GM21447 (cell line): ENCODE results near the gene PHOX2B.

ENCODE experiments used
- ATAC-seq: cut with Tn5 transposase; IDR thresholded peaks from one replicate; pipeline ENCODE4 v1.9.1; 2021; ENCODE audit not compliant: unreplicated experiment

Gene PHOX2B

DNA sequence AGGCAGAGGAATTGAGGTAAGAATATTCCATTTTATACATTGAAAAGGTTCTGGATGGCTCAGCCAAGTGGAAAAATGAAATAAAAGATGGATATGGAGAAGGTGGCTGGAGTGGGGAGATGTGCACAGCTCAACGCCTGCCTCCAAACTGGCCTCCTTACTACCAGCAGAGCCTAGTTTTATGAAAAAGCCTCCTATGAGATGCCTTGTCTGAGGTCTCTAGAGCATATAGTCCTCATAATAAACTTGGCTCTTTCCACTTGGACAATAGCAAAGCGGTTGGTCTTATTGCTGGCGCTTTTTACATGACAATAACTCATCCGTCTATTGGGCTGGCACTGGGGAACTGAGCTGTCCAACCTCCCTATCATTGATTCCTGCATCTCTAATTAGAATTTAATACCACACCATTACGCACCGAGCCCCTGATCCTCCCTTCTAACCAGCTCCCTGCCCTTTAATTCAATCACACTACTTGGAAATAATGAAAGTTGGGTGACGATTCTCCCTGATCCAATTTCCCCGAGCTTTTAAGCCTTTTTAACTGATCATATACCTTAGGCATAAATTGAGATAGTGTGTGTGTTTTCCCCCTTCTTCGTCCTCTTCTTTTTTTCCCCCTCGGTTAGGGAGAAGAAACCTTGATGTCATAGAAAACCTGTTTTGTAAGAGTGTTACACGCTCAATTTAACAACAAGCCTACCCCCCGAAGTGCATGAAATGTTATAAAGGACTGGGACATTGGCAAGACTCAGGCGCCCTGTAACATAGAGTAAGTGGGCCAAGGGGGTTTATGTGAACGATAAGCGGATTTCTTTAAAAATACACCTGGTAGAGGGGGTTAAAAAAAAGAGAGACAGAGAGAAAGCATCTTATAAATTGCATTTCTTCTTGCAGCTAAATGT lies at the start of gene PHOX2B:
TSS of gene PHOX2B (minus strand) at position 155 of the 905 bp plus-strand sequence. CDS start at position 40, 115 bp downstream.
- ATAC-seq, result no peak

DNA sequence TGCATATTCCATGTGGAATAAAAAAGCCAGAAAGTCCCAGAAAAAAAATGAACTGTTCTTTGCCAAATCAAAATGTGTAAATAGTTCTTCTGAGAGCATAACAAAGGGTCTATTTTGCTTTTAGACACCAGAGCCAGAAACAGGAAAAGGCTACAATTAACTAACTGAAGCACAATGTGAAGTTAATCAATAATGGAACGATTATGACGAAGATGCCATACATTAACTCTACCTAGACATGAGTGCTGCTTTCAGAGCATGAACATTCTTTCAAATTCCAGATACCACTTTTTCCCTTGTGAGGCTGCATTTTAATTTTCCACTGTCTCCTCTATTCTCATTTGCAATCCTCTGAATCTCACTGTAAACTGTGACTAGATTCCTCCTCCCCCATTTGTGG lies 48.7 kb upstream of the PHOX2B start:
- no peak for ATAC-seq

- no peak for ATAC-seq
Observed at GRCh38 chr4:41796545-41797210, 48.2 kb upstream of the PHOX2B start.

GRCh38 chr4:41795796-41796385 lies 47.4 kb upstream of the PHOX2B start:
- no peak for ATAC-seq

GRCh38 chr4:41792166-41792565 lies 43.6 kb upstream of the PHOX2B start:
- ATAC-seq, result no peak

DNA sequence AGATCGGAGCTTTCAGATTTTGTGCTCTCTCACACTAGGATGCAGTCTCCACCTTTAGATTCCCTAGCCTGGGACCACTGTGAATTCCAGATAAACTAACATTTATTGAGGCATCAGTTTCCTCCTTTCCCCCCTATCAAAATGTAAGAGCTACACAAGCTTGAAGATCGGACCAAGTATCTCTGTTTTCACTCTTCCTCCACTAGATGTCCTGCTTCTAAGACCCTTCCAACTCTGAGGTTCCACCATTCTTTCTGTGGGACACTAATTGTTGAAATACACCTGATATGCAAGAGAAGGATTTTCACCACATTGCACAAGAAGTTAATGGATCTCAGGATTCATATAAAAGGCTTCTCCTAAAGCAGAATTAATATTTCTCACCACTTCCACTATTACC lies 43.0 kb upstream of the PHOX2B start:
- no peak for ATAC-seq

GRCh38 chr4:41787931-41788330 lies 39.4 kb upstream of the PHOX2B start:
- ATAC-seq, result no peak

DNA sequence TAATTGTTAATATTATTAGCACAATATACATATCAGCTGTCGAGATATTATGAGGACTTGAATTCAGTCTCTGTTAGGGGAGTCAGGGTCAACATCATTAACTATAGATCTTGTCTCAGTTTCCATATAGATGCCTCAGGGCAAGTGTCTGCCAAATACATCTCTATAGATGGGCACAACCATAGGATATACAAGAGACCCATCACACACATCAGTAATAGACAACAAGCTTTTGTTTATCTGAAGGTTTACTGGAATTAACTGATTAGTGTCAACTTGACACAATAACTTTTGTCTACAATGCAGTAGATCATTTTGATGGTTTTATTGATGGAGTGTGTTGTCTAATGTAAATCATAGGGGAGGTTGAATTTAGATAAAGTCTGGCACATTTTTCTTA lies 37.1 kb upstream of the PHOX2B start:
- no peak for ATAC-seq

- ATAC-seq, result no peak
Observed at GRCh38 chr4:41784191-41784979, 35.9 kb upstream of the PHOX2B start.

DNA sequence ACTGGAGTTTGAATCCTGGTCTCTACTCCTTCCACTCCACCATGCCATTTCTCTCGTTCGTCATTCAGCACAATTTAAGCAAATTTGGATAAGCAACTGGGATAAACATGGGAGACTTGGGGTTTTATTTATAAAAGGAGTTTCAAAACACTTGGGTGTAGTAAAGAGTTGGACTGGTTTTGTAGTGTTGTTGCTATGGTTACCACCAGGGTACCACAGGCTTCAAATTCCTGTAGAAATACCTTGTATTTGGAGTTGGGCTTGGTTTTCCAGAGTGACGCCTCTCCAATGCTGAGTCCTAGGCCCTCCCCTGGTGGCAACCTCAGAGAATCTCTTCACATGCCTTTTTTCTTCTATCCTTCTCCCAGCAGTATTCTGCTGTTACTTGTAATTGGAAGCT lies 27.9 kb upstream of the PHOX2B start:
- ATAC-seq, result no peak

DNA sequence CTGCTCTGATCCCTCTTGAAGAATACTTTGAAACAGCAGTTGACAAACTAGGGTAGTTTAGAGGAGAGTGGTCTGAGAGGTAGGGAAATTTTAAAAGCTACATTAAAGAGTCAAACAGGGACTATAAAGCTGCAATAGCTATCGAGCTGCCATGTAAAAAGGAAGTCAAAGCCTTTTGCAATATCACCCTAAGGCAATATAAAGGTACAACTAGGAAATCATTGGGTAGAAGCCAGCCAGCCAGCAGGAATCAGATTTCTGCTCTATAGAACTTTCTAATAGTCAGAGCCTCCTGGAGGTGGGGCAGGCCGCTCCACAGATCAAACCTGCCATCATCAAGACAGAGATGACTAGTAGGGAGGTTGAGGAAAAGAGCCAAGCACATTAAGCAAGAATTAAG lies 15.2 kb upstream of the PHOX2B start:
- ATAC-seq, result no peak

DNA sequence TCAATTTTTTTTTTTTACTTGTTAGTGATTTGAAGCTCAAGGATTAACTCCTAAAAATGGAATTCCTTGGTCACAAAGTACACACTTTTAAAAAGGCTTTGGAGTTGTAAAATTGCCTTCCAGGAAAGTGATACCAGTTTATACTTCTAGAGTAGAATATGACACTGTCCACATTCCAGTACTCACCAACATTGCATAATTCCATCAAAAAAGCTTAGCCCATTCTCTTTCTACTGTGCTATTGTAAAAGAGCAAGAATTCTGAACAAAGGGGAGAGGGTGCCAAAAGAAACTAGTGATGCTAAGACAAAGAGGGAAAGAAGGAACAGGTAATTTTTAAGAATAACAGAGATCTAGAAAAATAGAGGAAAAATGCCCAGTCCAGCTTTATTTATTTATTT lies 10.4 kb upstream of the PHOX2B start:
- no peak for ATAC-seq

GRCh38 chr4:41757521-41758156 lies 9.1 kb upstream of the PHOX2B start:
- no peak for ATAC-seq

DNA sequence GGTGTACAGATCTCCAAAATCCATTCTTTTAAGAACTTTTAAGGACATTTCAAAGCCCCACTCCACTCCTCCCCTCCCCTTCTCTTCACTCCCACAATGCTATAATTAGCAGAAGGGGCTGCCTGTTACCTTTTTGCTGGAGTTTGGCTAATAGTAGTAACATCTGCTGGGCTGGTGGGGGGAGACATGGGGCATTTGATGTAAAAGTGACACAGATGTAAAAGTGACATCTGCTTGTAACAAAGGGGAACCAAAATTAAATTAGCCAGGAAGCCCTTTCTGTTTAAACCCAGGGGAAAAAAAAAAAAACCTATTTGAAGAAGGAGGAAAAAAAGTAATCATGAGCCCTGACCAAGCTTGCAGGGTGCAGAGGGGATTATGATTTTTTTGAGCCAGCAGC lies 5.4 kb upstream of the PHOX2B start:
- no peak for ATAC-seq

DNA sequence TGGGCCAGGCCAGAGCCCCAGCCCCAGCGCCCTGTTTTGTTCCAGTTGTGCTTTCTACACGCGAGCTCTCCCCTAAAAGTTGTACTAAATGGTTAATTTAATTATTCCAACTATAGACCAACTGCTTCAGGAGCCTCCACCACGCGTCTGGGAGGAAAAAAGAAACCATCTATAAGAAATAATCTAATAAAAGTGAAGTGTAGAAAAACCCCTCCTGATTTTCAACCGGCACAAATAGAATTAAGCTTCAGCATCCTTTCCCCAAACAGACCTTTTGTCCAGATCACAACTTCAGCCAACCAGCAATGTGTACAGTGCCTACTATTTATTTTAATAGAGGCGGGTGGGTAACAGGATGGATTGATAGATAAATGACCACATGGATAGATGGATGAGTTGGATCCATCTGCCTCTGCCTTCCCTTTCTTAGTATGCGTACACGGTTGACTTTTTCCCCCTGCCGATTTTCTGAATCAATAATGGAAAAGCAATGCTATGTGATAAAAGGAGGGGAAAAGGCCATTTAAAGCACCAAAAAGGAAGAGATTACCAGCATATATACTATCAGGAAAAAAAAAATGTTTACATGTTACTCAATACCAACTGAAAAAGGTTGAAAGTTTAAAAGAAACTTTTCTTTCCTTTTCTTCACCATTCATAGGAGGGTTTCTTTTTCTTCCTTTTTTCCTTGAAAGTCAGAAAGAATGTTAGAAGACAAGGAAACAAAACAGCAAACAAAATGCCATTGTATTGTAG lies 3.7 kb upstream of the PHOX2B start:
- no peak for ATAC-seq

DNA sequence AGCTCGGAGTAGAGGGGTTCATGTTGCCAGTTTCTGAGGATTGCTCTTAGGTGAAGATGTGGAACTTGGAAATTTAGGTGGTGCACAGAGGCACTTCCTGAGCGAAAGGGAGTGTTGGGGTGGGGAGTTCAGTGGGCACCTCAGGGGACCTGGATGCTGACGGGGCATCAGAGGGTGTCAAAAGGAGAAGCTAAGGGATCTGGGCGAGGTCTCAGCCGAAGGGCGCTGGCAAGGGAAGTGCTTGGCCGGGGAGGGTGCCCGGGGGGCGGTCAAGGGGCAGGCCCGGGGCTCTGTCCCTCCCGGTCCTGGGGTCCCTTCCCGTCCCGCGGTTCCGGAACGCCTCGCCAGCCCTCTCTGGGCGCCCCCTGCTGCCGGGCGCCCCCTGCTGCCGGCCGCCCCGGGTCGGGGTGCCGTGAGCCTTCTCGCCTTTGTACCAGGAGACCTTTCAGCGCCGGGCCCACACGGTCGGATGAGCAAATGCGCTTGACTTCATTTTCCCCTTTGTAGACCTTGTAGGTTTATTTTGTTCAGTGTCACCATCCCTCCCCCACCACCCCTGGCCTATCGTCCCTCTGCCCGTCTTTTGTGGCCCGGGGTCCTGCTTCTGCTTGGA lies 3.0 kb upstream of the PHOX2B start:
- no peak for ATAC-seq

- ATAC-seq, result no peak
Observed at GRCh38 chr4:41750626-41751448, 2.3 kb upstream of the PHOX2B start.

- no peak for ATAC-seq
Observed at GRCh38 chr4:41750121-41750625, 1.6 kb upstream of the PHOX2B start.
